Heart left ventricle (tissue), 13 donors: Measurements from ENCODE around the gene FCHSD2.

Experiments used
- POLR2A ChIP-seq, 2 donors: fragments of 450-650 bp; IDR thresholded peaks; one replicate each; pipeline ENCODE4 v1.6.1; 2017; ENCODE audit warnings: antibody characterized with exemption in 2 of 2, mild to moderate bottlenecking in 2 of 2, moderate library complexity in 2 of 2
- TF ChIP-seq, protein P1 (sequence below), 12 donors: fragments of 200-600 bp; sonication (generic) in 4 of 12; IDR thresholded peaks; one replicate each; pipeline versions ENCODE4 v1.5.0 to v1.8.0; 2018 to 2022; ENCODE audit warnings: antibody characterized with exemption in 12 of 12, mild to moderate bottlenecking in 5 of 12
- donor health status: ischemic (EF 13 %, LVEDD 7.1; RV severe dilation, severe dysfunction).
- donor health status: DM: no; HTN: yes; CAD: no.
- donor health status: DM: no; HTN: no; CAD: no.
- donor health status: ischemic (EF 25% LVEDD 6.9; RV normal size, moderate dysfunction).
- donor health status: ischemic (EF 25% LVEDD 5.7; RV mildly dilated, moderate dysfunction).
- donor health status: ischemic (EF 35%, LVEDD 5.7; RV mildly dilated, moderate dysfunction).
- donor health status: nonischemic (EF 11% LVEDD 7.7; RV severe dilation, severe dysfunction).
- donor health status: DM: yes; HTN: yes; CAD: no.
- donor health status: PGD.
- donor health status: ischemic (EF 29% LVEDD 5.4; RV normal size, mild dysfunction).
- donor health status: nonischemic (EF 23%, LVEDD 6.1; RV moderate dilation, normal function).

DNA sequence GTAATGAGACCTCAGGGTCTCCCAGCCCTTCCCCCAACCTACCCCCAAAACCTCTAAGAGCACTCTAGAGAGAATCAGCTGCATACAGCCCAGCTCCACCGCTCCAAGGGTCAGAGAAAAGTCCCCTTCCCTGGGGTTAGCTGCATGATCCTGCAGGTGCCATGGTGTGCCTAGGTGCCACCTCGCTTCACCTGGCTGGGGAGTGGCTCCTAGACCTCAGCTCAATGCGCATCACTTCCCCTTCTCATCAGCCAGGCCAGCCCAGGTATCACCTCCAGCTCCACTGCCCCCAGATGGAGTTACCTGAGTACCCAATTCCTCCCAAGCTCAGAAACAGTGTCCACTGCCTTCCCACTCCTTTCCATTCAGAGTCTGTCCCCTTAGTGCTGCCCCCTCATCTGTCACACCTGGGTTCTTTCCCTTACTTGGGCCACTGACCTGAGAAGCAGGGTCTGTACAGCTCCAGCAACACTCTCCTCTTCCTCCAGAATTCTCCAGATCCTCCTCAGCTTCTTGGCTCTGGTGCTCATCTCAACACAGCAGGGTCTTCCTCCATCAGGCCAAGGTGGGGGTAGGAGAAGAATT lies 349.6 kb downstream of the FCHSD2 start:
- TF ChIP-seq, protein P1, sequence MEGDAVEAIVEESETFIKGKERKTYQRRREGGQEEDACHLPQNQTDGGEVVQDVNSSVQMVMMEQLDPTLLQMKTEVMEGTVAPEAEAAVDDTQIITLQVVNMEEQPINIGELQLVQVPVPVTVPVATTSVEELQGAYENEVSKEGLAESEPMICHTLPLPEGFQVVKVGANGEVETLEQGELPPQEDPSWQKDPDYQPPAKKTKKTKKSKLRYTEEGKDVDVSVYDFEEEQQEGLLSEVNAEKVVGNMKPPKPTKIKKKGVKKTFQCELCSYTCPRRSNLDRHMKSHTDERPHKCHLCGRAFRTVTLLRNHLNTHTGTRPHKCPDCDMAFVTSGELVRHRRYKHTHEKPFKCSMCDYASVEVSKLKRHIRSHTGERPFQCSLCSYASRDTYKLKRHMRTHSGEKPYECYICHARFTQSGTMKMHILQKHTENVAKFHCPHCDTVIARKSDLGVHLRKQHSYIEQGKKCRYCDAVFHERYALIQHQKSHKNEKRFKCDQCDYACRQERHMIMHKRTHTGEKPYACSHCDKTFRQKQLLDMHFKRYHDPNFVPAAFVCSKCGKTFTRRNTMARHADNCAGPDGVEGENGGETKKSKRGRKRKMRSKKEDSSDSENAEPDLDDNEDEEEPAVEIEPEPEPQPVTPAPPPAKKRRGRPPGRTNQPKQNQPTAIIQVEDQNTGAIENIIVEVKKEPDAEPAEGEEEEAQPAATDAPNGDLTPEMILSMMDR (IDR thresholded peaks at IDR 0.05): no peak
- TF ChIP-seq POLR2A (IDR thresholded peaks at IDR 0.05): no peak
